Right atrium auricular region (tissue), 2 donors: Measurements from ENCODE around the gene OR1I1. TPM values are rescaled to one million over a fixed set of nuclear protein-coding genes. Genes with fewer than 3 reads are reported as not detected.

Experiments
- DNase-seq: peaks from one replicate; pipeline ENCODE4 v3.0.0-alpha.2; 2019; ENCODE audit warnings: low spot score
- H3K27ac ChIP-seq, 2 donors: fragments of 200-600 bp; sonication (generic); 1 replicate in 1 of 2; 2 replicates in 1 of 2; pipeline ENCODE4 v1.5.1; 2016 to 2019
- H3K27me3 ChIP-seq, 2 donors: fragments of 200-600 bp; sonication (generic); one replicate each; pipeline versions ENCODE4 v1.5.1 to v1.6.0; 2017 to 2019
- H3K36me3 ChIP-seq: fragments of 200-600 bp; sonication (generic); one replicate; pipeline ENCODE4 v1.5.1; 2016
- H3K4me1 ChIP-seq, 2 donors: fragments of 200-600 bp; sonication (generic); one replicate each; pipeline versions ENCODE4 v1.5.1 to v1.6.0; 2017 to 2019
- H3K4me3 ChIP-seq, 2 donors: fragments of 200-600 bp; sonication (generic); 1 replicate in 1 of 2; 2 replicates in 1 of 2; pipeline ENCODE4 v1.5.1; 2017 to 2019; ENCODE audit warnings: mild to moderate bottlenecking in 1 of 2, moderate library complexity in 1 of 2
- H3K9me3 ChIP-seq, 2 donors: fragments of 200-600 bp; sonication (generic); one replicate each; pipeline ENCODE4 v1.5.1; 2019
- CTCF ChIP-seq, 2 donors: fragments of 200-600 bp; sonication (generic); IDR thresholded peaks; one replicate each; pipeline ENCODE4 v1.5.1; 2019; ENCODE audit warnings: antibody characterized with exemption in 2 of 2
- total RNA-seq, 2 donors: library from RNA; depleted of rRNA; stranded (reverse); fragments of >200 nt; gene quantifications; one replicate each; pipeline ENCODE4 v1.1.0, GENCODE V29; 2016

Gene OR1I1
- total RNA-seq, 2 donors from 2014 or later: not detected

- no peak overlapping the region for H3K4me3 ChIP-seq
- no peaks in the 10 kb centered on the region for H3K27me3 ChIP-seq
- H3K27ac ChIP-seq: no peak overlapping the region
- H3K4me1 ChIP-seq: no peaks in the 10 kb centered on the region
- no peaks in the 10 kb centered on the region for H3K36me3 ChIP-seq
- peaks cover 0 to 8% of the 10 kb centered on the region in 2 donors for H3K9me3 ChIP-seq
- DNase-seq: no peak
- TF ChIP-seq CTCF (IDR thresholded peaks at IDR 0.05): no peak
Observed at GRCh38 chr19:15142313-15142712, 60.3 kb downstream of the OR1I1 start.

Other genes starting within 250 kb of the OR1I1 start
- gene OR7A5, start 247.0 kb upstream of the OR1I1 start, total RNA-seq: not detected
- gene OR7C1, start 247.0 kb upstream of the OR1I1 start, total RNA-seq: not detected
- not detected for gene OR7A10, start 233.3 kb upstream of the OR1I1 start, total RNA-seq
- not detected for gene OR7A17, start 196.1 kb upstream of the OR1I1 start, total RNA-seq
- gene OR7C2, start 140.7 kb upstream of the OR1I1 start, total RNA-seq: not detected
- gene SLC1A6, start 102.3 kb upstream of the OR1I1 start, total RNA-seq: not detected
- gene CASP14, start 32.7 kb upstream of the OR1I1 start, total RNA-seq: not detected
- gene SYDE1, start 25.2 kb downstream of the OR1I1 start, total RNA-seq: 10 to 100 TPM; 17.3 to 28.9 TPM
- gene NOTCH3, start 118.8 kb downstream of the OR1I1 start, total RNA-seq: 10 to 100 TPM; 16.8 to 34.2 TPM
- under 1 TPM; 0.52 to 0.63 TPM for gene EPHX3, start 150.2 kb downstream of the OR1I1 start, total RNA-seq